Mesodermal cell (in vitro differentiated cells): Measurements from ENCODE around the gene XKR3.

Experiments
- H3K27ac ChIP-seq: 2 replicates; pipeline ENCODE4 v1.7.0; 2013; ENCODE audit warnings: mild to moderate bottlenecking, low read depth, low read length, moderate library complexity; ENCODE audit not compliant: severe bottlenecking
- H3K36me3 ChIP-seq: 2 replicates; pipeline ENCODE4 v1.7.1; 2013; ENCODE audit warnings: mild to moderate bottlenecking, low read length, moderate library complexity; ENCODE audit not compliant: control insufficient read depth, insufficient read depth
- H3K4me1 ChIP-seq: one replicate; pipeline ENCODE4 v1.7.1; 2013; ENCODE audit warnings: mild to moderate bottlenecking, low read length; ENCODE audit not compliant: insufficient read depth, control insufficient read depth, poor library complexity, severe bottlenecking
- H3K4me3 ChIP-seq: 2 replicates; pipeline ENCODE4 v1.7.0; 2013; ENCODE audit warnings: low read length, control low read depth, mild to moderate bottlenecking; ENCODE audit not compliant: insufficient read depth, poor library complexity, severe bottlenecking; ENCODE audit errors: extremely low read depth
- H3K9me3 ChIP-seq: 2 replicates; pipeline ENCODE4 v1.7.1; 2013; ENCODE audit warnings: mild to moderate bottlenecking, low read length, moderate library complexity; ENCODE audit not compliant: control insufficient read depth
- WGBS, 2 experiments: methylation state at CpG; one replicate each; pipeline ENCODE4 v1.1.5; 2013; ENCODE audit warnings: missing lambda C conversion rate in 2 of 2; ENCODE audit not compliant: insufficient coverage in 2 of 2; 5-methylcytosine and 5-hydroxymethylcytosine counted together

The XKR3 gene

GRCh38 chr22:16838073-16838472, 12.9 kb upstream of the XKR3 start:
- H3K4me3 ChIP-seq = no peak overlapping the region
- WGBS, 2 experiments = 67% methylated on average over 1 of the region's 3 CpGs; no CpG with 5 or more reads in 1 of the 2 experiments

GRCh38 chr22:16834971-16835370, 9.8 kb upstream of the XKR3 start:
- WGBS, 2 experiments = no CpG with 5 or more reads among the region's 1 CpG
- Histone ChIP-seq H3K4me3 (no peak overlapping the region), H3K4me1 (no peaks in the 10 kb centered on the region), H3K27ac (no peak overlapping the region), H3K36me3 (no peaks in the 10 kb centered on the region), H3K9me3 (no peaks in the 10 kb centered on the region)

More at GRCh38 chr22:16838073-16838472, 12.9 kb upstream of the XKR3 start:
- Histone ChIP-seq H3K36me3 (no peaks in the 10 kb centered on the region), H3K27ac (no peak overlapping the region), H3K4me1 (no peaks in the 10 kb centered on the region), H3K9me3 (no peaks in the 10 kb centered on the region)

DNA sequence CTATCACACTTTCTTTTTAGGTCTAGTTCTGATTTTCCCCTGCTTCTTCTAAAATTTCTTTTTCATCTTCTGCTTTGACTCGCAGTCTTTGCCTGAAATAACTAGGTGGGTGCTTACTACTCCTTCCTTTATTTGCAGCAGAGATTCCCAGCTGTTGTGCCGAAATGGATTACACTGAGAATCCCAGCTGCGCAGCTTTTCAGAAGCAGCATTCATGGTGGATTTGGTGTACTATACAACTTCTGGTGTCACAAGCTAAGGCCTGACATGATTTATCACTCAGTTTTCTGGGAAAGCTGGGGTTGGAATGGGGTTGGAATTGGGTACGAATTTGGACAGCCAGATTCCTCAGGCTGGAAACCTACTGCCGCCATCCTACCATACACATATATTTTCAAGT, 6.0 kb upstream of the XKR3 start:
- WGBS, 2 experiments = 87 to 94% methylated on average over 3 of the region's 5 CpGs
- H3K9me3 ChIP-seq = no peaks in the 10 kb centered on the region
- no peaks in the 10 kb centered on the region for H3K36me3 ChIP-seq
- H3K4me3 ChIP-seq = no peak overlapping the region
- no peak overlapping the region for H3K27ac ChIP-seq
- H3K4me1 ChIP-seq = no peaks in the 10 kb centered on the region

- WGBS, 2 experiments = no CpG with 5 or more reads among the region's 3 CpGs
- no peaks in the 10 kb centered on the region for H3K36me3 ChIP-seq
- no peak overlapping the region for H3K27ac ChIP-seq
- H3K4me1 ChIP-seq = no peaks in the 10 kb centered on the region
- H3K9me3 ChIP-seq = no peaks in the 10 kb centered on the region
- no peak overlapping the region for H3K4me3 ChIP-seq
Observed at GRCh38 chr22:16829985-16830384, 4.8 kb upstream of the XKR3 start.

GRCh38 chr22:16828876-16829275, 3.7 kb upstream of the XKR3 start:
- Histone ChIP-seq H3K4me3 (no peak overlapping the region), H3K27ac (no peak overlapping the region), H3K36me3 (no peaks in the 10 kb centered on the region), H3K4me1 (no peaks in the 10 kb centered on the region), H3K9me3 (no peaks in the 10 kb centered on the region)
- WGBS, 2 experiments = 93 to 100% methylated on average over 2 to 4 of the region's 4 CpGs

GRCh38 chr22:16827506-16827905, 2.3 kb upstream of the XKR3 start:
- Histone ChIP-seq H3K27ac (no peak overlapping the region), H3K36me3 (no peaks in the 10 kb centered on the region), H3K9me3 (no peaks in the 10 kb centered on the region), H3K4me3 (no peak overlapping the region), H3K4me1 (no peaks in the 10 kb centered on the region)
- WGBS, 2 experiments = 81 to 100% methylated on average over 1 of the region's 1 CpG

DNA sequence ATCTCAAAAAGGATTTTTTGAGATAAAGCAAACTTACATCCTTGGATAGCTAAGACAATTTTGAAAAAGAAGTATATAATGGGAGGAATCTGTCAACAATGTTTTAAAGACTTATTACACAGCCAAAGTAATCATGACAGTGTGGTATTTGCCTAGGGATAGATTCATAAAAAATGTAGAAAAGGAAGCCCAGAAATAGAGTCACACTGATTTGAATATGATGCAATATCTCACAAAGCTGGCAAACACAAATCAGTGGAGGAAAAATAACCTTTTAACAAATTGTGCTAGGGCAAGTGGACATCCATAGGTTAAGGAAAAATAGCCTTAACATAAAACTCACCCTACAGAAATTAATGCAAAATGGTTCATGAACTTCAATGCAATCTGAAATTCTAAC, 6.0 kb downstream of the XKR3 start:
- H3K27ac ChIP-seq = no peak overlapping the region
- no peaks in the 10 kb centered on the region for H3K9me3 ChIP-seq
- no peaks in the 10 kb centered on the region for H3K4me1 ChIP-seq
- no peaks in the 10 kb centered on the region for H3K36me3 ChIP-seq
- H3K4me3 ChIP-seq = no peak overlapping the region

GRCh38 chr22:16818538-16818937, 6.7 kb downstream of the XKR3 start:
- WGBS, 2 experiments = 45 to 54% methylated on average over 1 to 2 of the region's 2 CpGs
- H3K27ac ChIP-seq = no peak overlapping the region
- H3K9me3 ChIP-seq = no peaks in the 10 kb centered on the region
- no peak overlapping the region for H3K4me3 ChIP-seq
- no peaks in the 10 kb centered on the region for H3K4me1 ChIP-seq
- H3K36me3 ChIP-seq = no peaks in the 10 kb centered on the region

DNA sequence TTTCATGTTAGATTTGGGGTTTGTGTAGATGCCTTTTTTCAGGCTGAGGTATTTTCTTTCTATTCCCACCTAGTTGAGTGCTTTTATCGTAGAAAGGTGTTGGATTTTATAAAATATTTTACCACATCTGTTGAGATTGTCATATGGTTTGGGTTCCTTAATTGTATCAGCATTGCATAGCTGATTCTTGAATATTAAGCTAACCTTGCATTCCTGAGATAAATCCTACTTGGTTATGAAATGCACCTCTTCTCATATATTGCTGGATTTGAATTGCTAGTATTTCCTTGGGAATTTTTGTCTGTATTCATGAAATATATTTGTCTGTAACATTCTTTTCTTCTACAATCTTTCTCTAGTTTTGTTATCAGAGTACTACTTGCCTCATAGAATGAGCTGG, 10.1 kb downstream of the XKR3 start:
- H3K27ac ChIP-seq = no peak overlapping the region
- H3K36me3 ChIP-seq = no peaks in the 10 kb centered on the region
- no peak overlapping the region for H3K4me3 ChIP-seq
- WGBS, 2 experiments = no CpG with 5 or more reads among the region's 1 CpG
- no peaks in the 10 kb centered on the region for H3K9me3 ChIP-seq
- H3K4me1 ChIP-seq = no peaks in the 10 kb centered on the region

DNA sequence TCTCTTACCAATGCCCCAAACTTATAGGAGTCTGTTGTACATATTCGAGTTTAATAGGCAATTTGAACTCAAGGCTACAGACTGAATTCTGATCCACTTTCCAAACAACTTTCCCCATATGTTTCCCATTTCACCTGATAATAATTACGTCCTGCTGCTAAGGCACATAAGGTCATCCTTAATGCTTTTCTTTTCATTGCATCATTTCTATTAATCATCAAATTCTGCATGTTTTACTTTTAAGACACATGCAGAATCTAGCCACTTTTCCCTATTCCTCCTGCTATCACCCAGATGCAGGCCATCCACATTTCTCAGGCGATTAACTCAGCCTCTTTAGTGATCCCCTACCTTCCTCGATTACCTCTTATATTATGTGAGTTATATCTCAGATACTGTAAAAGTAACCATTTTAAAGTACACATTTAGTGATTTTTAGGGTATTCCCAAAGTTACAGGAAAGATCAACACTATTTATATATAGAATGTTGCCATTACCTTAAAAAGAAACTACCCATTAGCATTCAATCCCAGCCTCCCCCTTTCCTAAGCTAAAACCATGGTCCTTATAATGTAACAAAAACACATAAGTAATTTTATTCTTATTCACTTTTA, 14.9 kb downstream of the XKR3 start:
- Histone ChIP-seq H3K36me3 (no peaks in the 10 kb centered on the region), H3K4me3 (no peak overlapping the region), H3K9me3 (no peaks in the 10 kb centered on the region), H3K27ac (no peak overlapping the region), H3K4me1 (no peaks in the 10 kb centered on the region)
- 67 to 90% methylated on average over 2 of the region's 4 CpGs for WGBS, 2 experiments

- H3K27ac ChIP-seq = no peak overlapping the region
- H3K9me3 ChIP-seq = no peaks in the 10 kb centered on the region
- H3K4me1 ChIP-seq = no peaks in the 10 kb centered on the region
- 50% methylated on average over 1 of the region's 2 CpGs; no CpG with 5 or more reads in 1 of the 2 experiments for WGBS, 2 experiments
- no peak overlapping the region for H3K4me3 ChIP-seq
- no peaks in the 10 kb centered on the region for H3K36me3 ChIP-seq
Observed at GRCh38 chr22:16808744-16809143, 16.5 kb downstream of the XKR3 start.
